GM10266 (cell line): ENCODE results near the gene CHST3.

Experiments
- DNase-seq: peaks from one replicate; pipeline ENCODE4 v3.0.0; 2012; ENCODE audit errors: extremely low spot score
- CTCF ChIP-seq: IDR thresholded peaks from 2 replicates; pipeline ENCODE4 v1.5.1; 2012; ENCODE audit warnings: mild to moderate bottlenecking, low read depth; ENCODE audit not compliant: control insufficient read depth, insufficient read depth; ENCODE audit errors: missing control alignments

CHST3 gene

GRCh38 chr10:72007246-72007892 lies 43.2 kb downstream of the CHST3 start:
- no peak for DNase-seq
- TF ChIP-seq CTCF = no peak

GRCh38 chr10:72008096-72008981 lies 44.1 kb downstream of the CHST3 start:
- DNase-seq = no peak
- no peak for TF ChIP-seq CTCF

- no peak for DNase-seq
- no peak for TF ChIP-seq CTCF
Observed at GRCh38 chr10:72009051-72009424, 44.8 kb downstream of the CHST3 start.

- TF ChIP-seq CTCF = no peak
- DNase-seq = no peak
Observed at GRCh38 chr10:72009425-72010081, 45.4 kb downstream of the CHST3 start.

- DNase-seq = no peak
- TF ChIP-seq CTCF = no peak
Observed at GRCh38 chr10:72010234-72010973, 46.2 kb downstream of the CHST3 start.

- no peak for TF ChIP-seq CTCF
- DNase-seq = no peak
Observed at GRCh38 chr10:72011016-72011415, 46.8 kb downstream of the CHST3 start.
